Measurements from ENCODE around the gene TIMELESS. TPM values are rescaled to one million over a fixed set of nuclear protein-coding genes. Genes with fewer than 3 reads are reported as not detected.
A peak's percentile ranks its signal among the peaks of the same experiment; 100 is the strongest.

TIMELESS gene
- total RNA-seq, 4 donors from 2014 or later, result 2.9 to 6.5 (median 3.7) TPM

DNA sequence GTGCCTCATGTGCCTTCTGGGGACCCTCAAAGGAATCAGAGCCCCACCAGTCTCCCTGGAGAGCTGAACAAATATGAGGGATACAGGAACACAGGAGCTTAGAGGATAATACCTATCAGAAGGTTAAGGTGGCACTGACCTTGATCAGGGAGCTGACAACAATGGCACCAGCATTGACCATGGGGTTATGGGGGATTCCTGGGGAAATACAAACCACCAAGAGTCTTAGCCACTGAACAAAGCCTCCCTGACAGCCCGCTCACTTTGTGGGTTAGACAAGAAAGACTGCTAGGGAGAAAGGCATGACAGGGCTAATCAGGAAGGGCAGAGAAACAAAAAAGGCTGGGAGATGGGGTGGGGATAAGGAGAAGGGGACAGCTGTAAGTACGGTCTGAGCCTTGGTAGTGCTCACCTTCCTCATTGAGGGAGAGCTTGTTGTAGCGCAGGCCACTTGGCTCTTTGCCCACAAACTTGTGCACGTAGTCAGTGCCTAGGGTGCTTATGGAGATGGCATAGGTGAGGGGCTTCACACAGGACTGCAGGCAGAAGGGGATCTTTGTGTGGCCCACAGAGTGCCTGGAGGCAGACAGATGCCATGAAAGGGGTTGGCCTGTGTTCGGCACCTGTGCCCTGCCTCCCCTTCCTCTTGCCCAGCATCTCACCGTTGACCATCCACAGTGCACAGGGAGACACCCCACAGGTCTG is 28.4 kb upstream of the TIMELESS start:
- WGBS, 2 donors, result 83 to 88% methylated on average over 6 of the region's 6 CpGs
- no peak overlapping the region for H3K4me3 ChIP-seq (ENCODE audit: low read depth, poor library complexity, severe bottlenecking)
- intact Hi-C loops (cut with DNase I; ENCODE audit: low total_unique reads), result no loop called here
- DNase-seq (ENCODE audit: low spot score in 2 of 2), result no peak
- TF ChIP-seq, protein P1, sequence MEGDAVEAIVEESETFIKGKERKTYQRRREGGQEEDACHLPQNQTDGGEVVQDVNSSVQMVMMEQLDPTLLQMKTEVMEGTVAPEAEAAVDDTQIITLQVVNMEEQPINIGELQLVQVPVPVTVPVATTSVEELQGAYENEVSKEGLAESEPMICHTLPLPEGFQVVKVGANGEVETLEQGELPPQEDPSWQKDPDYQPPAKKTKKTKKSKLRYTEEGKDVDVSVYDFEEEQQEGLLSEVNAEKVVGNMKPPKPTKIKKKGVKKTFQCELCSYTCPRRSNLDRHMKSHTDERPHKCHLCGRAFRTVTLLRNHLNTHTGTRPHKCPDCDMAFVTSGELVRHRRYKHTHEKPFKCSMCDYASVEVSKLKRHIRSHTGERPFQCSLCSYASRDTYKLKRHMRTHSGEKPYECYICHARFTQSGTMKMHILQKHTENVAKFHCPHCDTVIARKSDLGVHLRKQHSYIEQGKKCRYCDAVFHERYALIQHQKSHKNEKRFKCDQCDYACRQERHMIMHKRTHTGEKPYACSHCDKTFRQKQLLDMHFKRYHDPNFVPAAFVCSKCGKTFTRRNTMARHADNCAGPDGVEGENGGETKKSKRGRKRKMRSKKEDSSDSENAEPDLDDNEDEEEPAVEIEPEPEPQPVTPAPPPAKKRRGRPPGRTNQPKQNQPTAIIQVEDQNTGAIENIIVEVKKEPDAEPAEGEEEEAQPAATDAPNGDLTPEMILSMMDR (IDR thresholded peaks at IDR 0.05), result no peak
- TF ChIP-seq POLR2A (IDR thresholded peaks at IDR 0.05), result no peak

DNA sequence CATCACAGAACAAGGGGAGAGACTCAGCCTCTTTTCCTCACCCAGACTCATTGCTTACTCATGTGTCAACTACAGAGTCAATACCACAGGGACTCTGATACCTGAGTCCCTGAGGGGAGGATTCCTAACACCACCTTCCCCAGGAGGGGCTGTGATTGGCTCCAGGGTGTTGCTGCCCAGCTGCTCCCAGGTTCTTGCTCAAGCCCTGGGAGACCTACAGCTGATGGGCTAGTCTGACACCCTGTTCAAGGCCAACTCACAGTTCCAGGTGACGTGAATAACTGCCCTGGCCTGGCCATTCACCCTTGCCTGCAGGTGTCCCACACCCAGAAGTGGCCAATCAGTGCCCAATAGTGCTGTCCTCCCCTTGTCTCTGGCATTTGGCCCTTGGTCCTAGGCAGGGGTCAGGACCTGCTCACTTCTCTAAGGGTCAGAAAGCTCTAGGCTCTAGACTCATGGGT is 27.8 kb upstream of the TIMELESS start:
- intact Hi-C loops (cut with DNase I; ENCODE audit: low total_unique reads), result no loop called here
- DNase-seq (ENCODE audit: low spot score in 2 of 2), result no peak
- H3K4me3 ChIP-seq (ENCODE audit: low read depth, poor library complexity, severe bottlenecking), result no peak overlapping the region
- TF ChIP-seq POLR2A (IDR thresholded peaks at IDR 0.05), result no peak
- TF ChIP-seq, protein P1 (IDR thresholded peaks at IDR 0.05), result no peak
- WGBS, 2 donors, result 89 to 100% methylated on average over 1 of the region's 1 CpG

DNA sequence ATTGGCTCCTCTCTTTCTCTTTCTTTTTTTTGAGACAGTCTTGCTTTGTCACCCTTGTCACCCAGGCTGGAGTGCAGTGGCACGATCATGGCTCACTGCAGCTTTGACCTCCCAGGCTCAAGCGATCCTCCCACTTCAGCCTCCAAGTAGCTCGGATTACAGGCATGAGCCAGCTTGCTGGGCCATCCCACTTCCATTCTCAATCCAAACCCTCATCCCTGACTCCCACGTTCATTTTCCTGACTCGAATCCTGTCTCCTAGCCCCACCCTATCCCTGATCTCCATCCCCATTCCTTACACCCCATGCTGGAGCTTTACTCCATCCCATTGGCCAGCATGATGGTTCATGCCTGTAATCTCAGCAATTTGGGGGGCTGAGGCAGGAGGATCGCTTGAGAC is 26.9 kb upstream of the TIMELESS start:
- 77 to 84% methylated on average over 6 of the region's 6 CpGs for WGBS, 2 donors
- H3K4me3 ChIP-seq (ENCODE audit: low read depth, poor library complexity, severe bottlenecking), result no peak overlapping the region
- no peak for DNase-seq (ENCODE audit: low spot score in 2 of 2)
- intact Hi-C loops (cut with DNase I; ENCODE audit: low total_unique reads), result no loop called here
- no peak for TF ChIP-seq POLR2A (IDR thresholded peaks at IDR 0.05)
- TF ChIP-seq, protein P1 (IDR thresholded peaks at IDR 0.05), result no peak

DNA sequence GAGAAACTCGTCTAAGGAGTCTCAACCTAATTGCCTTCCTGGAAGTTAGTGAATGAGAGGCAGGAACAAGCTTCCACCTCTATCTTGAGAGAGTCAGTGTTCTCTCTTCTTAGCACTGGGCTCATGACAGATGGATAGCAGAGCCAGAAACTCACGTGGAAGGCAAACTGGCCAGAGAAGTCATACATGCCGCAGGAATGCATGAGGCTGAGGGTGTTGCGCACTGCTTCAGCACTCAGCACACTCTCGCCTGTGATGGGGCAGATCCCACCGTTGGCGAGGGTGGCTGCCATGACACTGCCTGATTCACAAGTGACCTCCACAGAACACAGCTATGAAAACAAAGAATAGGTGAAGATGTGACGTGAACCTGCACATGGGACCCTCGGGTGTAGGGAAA is 25.2 kb upstream of the TIMELESS start:
- TF ChIP-seq, protein P1 (IDR thresholded peaks at IDR 0.05), result no peak
- no peak for TF ChIP-seq POLR2A (IDR thresholded peaks at IDR 0.05)
- no peak overlapping the region for H3K4me3 ChIP-seq (ENCODE audit: low read depth, poor library complexity, severe bottlenecking)
- intact Hi-C loops (cut with DNase I; ENCODE audit: low total_unique reads), result no loop called here
- WGBS, 2 donors, result 91 to 95% methylated on average over 9 of the region's 9 CpGs
- DNase-seq (ENCODE audit: low spot score in 2 of 2), result no peak

DNA sequence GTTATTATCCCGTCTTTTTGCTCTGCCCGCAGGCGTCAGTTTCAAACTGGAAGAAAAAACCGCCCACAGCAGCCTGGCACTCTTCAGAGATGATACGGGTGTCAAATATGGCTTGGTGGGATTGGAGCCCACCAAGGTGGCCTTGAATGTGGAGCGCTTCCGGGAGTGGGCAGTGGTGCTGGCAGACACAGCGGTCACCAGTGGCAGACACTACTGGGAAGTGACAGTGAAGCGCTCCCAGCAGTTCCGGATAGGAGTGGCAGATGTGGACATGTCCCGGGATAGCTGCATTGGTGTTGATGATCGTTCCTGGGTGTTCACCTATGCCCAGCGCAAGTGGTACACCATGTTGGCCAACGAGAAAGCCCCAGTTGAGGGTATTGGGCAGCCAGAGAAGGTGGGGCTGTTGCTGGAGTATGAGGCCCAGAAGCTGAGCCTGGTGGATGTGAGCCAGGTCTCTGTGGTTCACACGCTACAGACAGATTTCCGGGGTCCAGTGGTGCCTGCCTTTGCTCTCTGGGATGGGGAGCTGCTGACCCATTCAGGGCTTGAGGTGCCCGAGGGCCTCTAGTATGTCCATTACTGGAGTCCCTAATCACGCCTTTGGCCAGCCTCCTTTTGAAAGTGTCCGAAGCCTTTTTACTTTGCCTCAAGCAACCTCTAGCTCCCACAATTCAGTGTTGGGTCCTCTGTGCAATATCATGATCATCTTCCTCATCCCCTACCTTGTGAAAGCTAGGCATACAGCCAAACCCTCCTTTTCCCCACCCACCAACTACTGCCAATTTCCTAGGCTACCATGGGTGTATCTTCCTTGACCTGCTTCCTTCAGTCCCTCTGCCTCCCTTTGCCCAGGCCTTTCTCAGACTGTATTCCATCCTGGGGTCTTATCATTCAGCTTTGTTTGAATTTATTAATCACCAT is 20.0 kb upstream of the TIMELESS start:
- peak overlapping the region; percentile 57 for H3K4me3 ChIP-seq (ENCODE audit: low read depth, poor library complexity, severe bottlenecking)
- WGBS, 2 donors, result 35 to 41% methylated on average over 17 to 19 of the region's 19 CpGs
- intact Hi-C loops (cut with DNase I; ENCODE audit: low total_unique reads), result loop anchor here (5.0 kb wide), 1 partner anchor 277 kb away; no protein-coding TSS in a partner anchor
- no peak for TF ChIP-seq POLR2A (IDR thresholded peaks at IDR 0.05)
- TF ChIP-seq, protein P1 (IDR thresholded peaks at IDR 0.05), result no peak
- peak in 1 of 2 donors; percentile 32 for DNase-seq (ENCODE audit: low spot score in 2 of 2)
